Stimulated activated CD8-positive, alpha-beta memory T cell treated with anti-CD3 and anti-CD28 coated beads, Interleukin-7, amount 100 ng/mL, for 4 hours (primary cell): ENCODE measurements around the gene MORC1.

Experiments
- DNase-seq, 2 donors: peaks; one replicate each; pipeline ENCODE4 v3.0.0-alpha.2; 2020; ENCODE audit warnings: low read depth in 2 of 2

MORC1 gene

DNA sequence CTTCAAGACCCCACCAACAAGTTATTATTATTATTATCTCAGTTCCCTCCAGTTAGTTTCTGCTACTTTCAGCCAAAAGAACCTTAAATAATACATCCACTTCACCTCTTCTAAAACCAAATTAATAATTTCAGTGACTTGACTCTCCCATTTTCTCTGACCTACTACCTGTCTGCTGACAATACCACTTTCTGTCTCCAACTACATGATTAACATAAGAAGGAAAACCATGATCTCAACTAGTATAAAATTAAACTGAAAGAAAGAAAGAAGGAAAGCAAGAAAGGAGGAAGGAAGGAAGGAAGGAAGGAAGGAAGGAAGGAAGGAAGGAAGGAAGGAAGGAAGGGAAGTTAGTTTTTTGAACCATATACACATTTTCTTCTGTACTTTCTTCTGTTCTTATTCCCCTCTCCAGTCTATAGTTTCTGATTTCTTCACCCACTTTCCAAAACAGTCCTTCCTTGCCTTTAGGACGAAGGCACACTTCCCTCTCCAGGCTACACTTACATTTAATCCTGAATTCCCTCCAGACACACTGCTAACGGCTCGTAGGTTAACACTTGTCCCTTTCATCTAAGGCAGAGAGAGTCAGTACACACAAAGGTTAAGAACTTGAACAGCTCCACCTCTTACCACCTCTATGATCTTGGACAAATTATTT lies 84.8 kb downstream of the MORC1 start:
- no peak for DNase-seq

DNA sequence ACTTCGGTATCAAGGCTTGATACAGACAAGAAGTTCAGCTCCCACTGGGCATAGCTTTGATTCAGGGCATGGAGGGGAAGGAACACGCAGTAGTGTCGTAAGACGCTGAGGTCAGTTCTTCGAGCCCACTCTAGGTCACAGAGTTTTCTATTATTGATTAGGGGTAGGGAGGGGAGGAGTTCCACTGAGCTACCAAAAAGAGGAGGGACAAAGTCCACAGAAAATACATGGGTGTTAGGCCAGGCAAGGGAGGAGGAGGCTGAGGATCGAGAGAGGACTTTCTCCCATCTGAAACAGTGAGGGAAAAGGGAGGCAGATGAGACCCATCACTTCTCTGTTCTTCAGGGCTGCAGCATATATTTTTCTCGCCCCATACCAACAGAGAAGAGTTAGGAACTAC lies 89.2 kb downstream of the MORC1 start:
- DNase-seq, result no peak

DNA sequence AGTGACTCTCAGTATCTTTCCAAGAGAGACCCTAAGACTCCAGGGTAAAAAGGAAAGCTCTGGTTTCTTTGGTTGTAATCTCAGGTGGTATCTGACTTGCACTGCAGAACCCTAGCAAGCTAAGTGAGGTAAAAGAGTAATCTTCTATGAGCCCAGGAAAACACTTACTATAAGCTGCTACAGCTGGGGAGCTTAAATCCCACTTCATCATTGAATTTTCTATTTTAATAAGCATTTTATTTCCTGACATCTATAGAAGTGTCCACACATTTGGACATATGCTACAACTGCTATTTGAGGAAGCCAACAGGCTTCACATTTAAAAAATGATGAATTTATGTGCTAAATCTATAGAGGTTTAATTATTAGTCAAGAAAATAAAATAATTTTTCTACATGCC lies 91.1 kb downstream of the MORC1 start:
- no peak for DNase-seq

DNA sequence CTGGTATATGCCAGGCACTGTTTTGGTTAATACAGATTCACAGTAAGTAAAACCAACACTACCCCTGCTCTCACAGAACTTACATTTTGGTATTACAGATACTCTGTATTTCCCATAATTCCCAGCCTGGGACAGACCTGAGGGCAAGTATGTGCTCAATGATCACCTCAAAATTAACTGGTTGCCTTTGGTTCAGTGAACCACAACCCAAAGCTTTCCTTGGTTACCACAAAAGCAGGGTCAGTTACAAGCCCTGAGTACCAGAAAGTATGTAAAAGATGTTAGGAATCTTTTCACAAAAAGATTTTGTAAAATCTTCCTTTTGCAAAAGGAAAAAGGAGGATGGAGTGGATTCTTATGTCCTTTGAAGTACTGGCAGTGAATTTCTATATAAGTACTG lies 92.0 kb downstream of the MORC1 start:
- no peak for DNase-seq

DNA sequence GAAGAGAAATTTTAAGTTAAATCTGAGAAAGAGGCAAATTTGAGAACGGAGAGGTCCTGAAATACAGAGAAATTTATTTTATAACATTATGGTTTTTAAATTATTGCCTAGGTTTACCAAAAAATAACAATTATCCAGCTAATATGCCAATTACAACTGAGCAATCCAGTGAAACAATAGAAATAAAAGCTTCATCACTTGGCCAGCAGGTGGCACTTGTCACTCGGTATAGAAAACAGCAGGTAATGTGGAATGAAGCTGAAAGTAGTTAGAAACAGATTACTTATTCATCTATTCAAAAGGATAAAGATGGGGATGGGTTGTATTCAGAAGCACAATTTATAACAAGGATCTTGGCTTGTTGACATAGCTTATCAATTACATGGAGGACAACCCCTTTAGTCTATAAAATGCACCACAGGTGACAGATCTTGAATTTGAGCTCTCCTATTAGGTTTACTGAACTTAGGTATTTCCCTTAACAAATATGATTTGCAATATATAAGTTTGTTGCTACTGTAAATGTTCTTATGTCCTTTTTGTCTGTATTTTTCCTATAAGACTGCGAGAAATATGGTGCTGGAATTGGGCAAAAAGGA lies 94.2 kb downstream of the MORC1 start:
- peak in 1 of 2 donors; percentile 8 for DNase-seq

DNA sequence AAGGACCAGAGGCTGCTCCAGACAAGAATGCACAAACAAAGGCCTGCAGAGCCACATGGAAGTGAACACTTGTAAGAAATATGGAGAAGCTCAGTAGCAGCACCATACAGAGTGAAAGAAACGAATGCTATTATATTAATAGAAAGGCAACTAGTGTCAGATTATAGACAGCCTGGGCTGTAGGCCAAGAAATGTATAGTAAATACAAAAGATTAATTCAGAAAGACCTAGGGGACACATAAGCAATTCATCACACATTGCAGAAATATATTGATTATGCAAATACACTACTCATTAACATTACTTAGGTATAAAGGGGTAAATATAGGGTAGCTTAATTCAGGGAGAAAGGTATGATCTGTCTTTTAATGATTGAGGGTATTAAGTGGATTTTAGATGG lies 94.8 kb downstream of the MORC1 start:
- DNase-seq, result no peak

DNA sequence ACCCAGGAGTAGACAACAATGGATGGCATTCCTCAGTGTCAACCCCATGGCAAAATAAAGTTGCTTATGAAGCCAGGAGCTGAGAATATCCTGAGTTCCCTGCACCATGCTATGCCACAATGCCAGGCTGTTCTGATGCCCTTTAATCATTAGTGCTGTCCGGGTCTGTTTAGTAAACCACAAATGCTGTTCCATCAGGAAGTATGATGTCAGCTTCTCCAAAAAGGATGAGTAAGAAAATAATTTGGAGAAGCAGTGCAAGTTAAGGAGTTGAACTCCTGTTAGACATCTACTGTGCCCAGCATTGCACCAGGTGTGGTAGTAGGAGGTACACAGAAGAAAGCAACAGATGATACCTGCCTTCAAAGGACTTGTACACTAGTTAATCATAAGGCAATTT lies 96.4 kb downstream of the MORC1 start:
- DNase-seq, result no peak

DNA sequence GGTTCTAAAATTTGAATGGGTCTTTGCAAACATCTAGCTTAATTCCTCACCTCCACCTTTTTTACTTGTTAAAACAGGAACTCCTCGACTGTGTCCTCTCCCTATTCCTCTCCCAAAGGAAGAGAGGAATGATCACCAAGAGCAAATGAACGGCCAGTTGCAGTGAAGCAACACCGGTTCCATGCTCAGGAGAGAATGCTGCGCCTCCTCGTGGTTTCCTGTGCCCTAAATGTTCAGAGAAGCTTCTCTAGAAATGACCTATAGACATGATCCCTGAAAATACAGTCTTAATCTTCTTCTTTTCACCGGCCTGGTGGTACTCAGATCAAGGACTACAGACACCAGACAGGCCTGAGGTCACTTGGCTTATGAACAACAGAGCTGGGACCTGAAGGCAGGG lies 99.1 kb downstream of the MORC1 start:
- no peak for DNase-seq

DNA sequence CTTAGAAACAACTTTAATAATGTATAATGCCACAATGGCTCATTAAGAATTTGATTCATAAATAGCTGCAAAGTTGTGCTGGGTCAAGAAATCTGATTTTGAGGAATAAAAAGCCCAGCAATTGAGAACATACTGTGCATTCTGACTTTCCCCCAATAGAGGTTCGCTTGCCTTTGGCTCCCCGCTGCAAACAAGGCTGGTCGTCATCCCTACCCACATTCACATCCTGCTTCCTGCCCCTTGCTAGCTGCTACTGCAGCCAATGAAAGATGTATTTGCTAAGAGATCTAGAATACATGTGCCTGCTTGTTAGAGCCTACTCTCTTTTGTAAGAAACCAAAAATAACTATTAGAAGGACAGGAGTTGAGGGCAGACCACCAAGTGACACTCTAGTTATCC lies 112.5 kb downstream of the MORC1 start:
- DNase-seq, result no peak

DNA sequence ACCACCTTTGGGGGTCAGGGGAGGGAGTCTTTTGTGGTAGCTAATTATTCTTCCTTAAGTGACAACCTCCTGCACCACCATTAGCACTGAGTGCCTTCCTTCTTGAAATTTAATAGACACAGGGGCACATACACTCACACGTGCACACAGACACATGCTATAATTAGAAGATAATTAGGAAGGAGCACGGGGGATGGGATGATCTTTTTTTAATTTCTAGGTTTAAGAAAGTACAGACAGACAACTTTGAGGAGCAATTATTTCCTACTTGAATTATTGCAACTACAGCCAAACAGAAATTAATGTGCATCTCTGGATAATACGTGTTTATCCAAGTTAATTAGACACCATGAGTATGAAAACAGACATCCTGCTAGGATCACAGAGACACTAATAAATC lies 119.5 kb downstream of the MORC1 start:
- no peak for DNase-seq

DNA sequence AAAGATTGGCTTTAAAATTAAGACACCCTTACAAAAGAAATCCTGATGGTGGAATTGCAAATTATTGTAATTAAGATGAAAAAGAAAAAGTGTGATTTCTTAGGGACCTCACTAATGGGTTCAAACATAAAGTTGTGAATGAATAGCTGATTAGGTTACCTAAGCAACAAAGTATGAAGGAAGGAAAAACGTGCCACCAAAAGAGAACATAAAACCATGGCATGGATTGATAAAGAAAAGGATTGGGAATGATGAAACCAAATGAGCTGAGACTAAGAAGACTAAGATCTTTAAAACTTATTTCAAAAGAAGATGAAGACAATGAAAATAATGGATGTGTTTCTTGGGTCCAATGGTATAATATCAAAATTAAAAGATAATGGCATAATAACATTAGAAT lies 132.1 kb downstream of the MORC1 start:
- DNase-seq, result no peak

DNA sequence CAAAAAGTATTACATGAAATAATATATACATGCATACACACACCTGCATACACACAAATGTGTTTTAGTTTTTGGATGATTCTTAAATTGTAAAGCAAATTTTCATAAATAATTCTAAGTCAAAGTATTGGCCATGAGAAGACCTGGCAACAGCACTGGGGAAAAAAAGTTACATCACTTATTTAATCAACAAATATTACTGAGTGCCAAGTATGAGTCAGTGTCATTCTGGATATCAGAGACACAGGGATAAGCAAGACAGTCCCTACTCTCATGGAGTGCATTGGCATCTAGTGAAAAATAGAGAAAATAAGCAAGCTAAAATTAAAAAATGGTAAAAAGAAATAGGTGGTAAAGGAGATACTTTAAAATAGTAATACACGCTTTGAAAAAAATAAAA lies 134.9 kb downstream of the MORC1 start:
- DNase-seq, result no peak

DNA sequence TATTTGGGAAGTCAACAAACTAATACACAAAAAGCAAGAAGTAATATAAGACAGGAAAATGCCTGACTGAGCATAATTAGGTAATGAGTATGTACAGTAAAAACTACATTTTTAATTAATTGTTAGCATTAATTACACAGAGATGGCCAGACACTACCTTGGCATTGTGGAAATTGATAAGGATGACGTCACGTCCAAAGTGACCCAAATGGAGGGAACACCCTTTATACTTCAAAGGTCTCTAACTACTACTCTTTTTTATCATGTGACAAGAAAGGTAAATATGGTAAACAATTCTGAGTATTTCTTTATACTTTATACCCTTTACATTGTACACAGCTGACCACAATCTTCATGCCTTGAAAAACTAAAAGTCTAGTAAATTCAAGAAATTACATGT lies 141.9 kb downstream of the MORC1 start:
- no peak for DNase-seq

DNA sequence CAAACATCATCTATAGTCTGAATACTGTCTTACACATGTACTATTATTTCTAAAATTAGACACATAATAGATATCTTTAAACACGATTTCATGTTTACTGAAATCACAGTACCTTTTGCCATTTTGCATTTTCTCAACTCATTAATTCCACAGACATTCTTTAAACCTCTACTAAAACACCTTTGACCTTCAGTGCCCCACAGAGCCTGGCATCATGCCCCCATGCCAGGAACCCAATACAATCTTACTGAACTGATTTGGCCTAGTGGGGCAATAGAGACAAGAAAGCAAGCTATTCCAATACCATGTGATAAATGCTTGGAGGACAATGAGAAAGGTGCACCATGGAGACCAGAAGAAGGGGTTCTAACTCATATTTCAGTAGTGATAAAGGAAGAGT lies 144.9 kb downstream of the MORC1 start:
- no peak for DNase-seq

DNA sequence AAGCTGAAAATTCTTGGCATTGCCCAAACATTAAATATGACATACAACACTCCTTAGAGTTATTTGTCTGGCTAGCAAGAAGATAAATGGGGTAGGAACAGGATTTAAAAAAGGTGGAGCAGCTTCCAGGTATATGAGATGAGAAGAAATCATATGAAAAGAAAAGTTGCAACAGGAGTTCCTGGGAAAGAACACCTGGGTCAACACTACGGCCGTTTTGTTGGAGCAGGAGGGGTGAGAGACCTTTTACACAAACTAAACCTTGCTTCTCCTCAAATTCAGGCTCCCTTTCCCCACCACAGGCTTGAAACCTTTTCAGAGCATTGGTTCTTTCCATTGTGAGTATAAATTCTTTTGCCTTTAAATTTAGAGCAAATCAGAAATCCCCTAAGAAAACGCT lies 145.5 kb downstream of the MORC1 start:
- no peak for DNase-seq

DNA sequence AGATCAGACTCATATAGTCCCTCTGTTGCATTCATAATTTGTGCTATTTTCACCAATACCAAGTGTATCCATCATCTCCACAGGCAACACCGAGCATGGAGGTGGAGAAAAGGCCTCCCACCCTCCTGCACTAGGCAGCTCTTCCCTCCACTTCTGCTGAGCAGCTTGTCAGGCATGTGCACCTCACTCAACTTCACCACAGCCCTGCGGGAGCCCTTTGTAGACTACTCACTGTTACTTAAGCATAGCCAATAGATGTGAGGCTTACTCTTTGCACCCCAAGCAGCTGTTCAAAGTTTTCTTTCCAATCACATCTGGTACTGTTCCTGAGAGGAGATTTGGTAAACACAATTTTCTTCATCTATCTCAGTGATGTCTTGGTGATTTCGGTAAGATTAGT lies 147.4 kb downstream of the MORC1 start:
- no peak for DNase-seq

DNA sequence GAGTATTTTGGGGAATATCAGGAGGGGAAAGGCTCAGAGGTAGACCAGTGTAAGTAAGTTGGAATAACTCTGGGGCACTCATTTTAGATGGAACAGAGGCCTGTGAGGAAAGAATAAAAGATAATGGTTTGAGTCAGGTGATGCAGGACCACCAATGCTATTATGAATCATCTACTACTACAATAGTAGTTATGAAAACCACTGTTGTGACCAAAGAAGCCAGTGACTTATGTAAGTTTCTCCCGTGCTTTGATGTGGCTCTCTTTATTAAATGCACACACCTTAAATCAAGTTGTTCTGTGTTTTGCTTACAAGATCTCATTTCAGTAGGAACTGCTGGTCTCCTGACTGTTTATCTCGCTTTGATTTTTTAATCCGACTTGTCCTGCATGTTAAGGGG lies 151.2 kb downstream of the MORC1 start:
- no peak for DNase-seq

DNA sequence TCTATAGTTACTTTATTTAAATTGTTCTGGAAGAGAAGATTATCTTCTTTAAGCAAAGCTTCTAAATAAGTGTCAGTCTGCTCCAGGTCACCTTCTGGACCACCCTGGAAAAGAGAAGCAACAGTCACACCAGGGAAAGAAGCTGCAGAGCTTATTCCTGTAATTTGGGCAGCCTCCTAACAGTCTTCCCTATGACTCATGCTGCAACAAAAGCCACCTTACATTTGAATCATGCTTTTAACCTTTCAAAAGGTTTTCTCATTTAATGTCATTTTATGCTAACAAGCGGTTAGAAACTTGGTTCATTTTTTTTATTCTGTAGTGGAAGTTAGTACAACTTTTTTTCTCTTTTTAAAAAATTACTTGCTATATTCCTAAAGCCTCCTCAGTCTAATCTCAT lies 158.9 kb downstream of the MORC1 start:
- DNase-seq, result no peak

DNA sequence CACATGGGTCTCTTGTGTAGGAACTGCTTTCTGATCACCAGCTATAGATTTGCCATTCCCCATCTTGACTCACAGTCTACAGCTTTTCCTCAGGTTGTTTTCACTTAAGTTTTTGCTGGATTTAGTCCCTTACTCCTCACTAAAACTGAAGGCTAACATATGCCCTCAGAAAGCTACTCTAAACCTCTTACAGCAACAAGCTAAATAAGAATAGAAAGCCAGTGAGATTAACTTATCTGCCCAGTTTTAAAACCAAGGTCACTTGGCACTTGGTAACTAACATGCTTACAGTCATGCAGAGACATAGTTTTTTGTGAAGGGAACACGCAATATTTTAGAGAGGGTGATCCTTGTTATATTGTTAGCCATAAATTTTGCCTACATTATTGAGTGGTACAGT lies 164.2 kb downstream of the MORC1 start, which contains the start of gene GUCA1C:
Gene GUCA1C (minus strand): TSS at position 180 of the 400 bp plus-strand sequence. CDS start 117 bp downstream, at position 63.
- no peak for DNase-seq

DNA sequence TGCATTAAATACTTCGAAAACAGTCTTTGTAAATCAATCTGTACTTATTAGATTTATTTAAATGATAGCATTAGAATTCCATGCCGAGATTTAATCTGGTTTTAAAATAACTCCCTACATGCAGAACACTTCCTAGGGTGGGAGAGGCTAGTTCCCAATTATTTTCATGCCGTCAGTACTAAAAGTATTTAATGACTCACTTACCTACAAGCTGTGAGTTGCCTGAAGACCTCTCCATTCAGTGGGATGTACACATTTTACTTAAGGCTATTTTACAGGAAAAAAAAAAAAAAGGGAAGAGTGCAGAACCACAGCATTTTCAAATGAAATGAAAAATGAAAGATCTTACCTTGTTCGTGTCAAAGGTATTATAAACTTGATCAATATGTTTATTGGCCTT lies 164.7 kb downstream of the MORC1 start:
- no peak for DNase-seq

DNA sequence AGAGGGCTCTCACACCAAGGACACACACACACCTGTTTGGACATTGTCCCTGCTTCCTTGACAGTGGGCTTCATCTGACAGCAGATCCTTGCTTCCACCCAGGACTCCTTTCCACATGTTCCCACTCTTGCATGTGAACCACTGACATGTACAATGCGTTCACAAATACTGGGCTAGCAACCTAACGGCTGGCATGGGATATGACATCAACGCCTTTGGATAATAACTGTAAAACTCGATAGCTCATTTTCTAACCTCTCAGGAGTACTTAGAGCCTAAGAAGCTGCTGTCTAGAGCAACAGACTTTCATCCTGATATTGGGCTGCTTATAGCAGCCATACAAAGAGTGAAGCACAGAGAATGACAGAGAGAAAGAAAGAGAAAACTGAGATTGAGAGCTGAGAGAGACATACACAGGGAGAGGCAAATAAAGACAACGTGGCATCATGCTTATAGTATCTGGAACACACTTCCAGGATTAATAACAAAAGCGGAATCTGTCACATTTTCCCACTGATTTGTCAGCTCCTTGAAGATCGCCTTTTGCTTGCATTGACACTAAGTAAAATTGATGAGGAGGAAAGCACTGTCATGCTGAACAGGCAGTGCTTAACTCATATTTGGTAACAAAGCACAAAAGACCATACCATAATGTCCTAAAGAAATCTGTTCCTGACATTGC lies 166.0 kb downstream of the MORC1 start:
- no peak for DNase-seq

DNA sequence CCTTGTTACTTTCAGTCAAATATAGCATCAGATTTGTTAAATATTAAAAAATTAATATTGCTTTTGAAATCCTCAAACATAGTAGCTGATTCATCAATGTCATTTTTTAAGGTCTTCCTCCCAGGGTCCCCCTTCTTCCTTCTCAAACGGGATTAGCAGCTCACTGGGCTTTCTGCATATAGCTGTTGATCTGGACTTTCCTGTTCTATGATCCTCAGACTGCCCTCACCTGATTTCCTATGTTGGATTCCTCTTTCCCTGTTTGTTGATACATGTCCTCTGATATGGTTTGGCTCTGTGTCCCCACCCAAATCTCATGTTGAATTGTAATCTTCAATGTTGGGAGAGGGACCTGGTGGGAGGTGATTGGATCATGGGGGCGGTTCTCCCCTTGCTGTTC lies 170.1 kb downstream of the MORC1 start:
- no peak for DNase-seq
